ENCODE data around the gene IL31.

IL31 gene

GRCh38 chr12:122201381-122201780 is 27.4 kb upstream of the IL31 start:
- Mint-ChIP-seq H3K4me1 (ENCODE audit: low read depth) (peaks cover 7% of the 10 kb centered on the region), H3K27me3 (ENCODE audit: low read depth) (peaks cover 27% of the 10 kb centered on the region), H3K27ac (no peak overlapping the region), H3K4me3 (no peak overlapping the region), H3K36me3 (ENCODE audit: low read depth) (no peaks in the 10 kb centered on the region), H3K9me3 (no peaks in the 10 kb centered on the region)
- no peak for DNase-seq (ENCODE audit: low spot score)

GRCh38 chr12:122200541-122201175 is 26.6 kb upstream of the IL31 start:
- no peaks in the 10 kb centered on the region for H3K9me3 Mint-ChIP-seq
- no peak overlapping the region for H3K27ac Mint-ChIP-seq
- peaks cover 30% of the 10 kb centered on the region for H3K27me3 Mint-ChIP-seq (ENCODE audit: low read depth)
- H3K4me1 Mint-ChIP-seq (ENCODE audit: low read depth): peaks cover 7% of the 10 kb centered on the region
- no peak overlapping the region for H3K4me3 Mint-ChIP-seq
- H3K36me3 Mint-ChIP-seq (ENCODE audit: low read depth): no peaks in the 10 kb centered on the region
- no peak for DNase-seq (ENCODE audit: low spot score)

- no peak for DNase-seq (ENCODE audit: low spot score)
- H3K27me3 Mint-ChIP-seq (ENCODE audit: low read depth): peaks cover 25% of the 10 kb centered on the region
- H3K9me3 Mint-ChIP-seq: no peaks in the 10 kb centered on the region
- peaks cover 5% of the 10 kb centered on the region for H3K4me1 Mint-ChIP-seq (ENCODE audit: low read depth)
- H3K27ac Mint-ChIP-seq: no peak overlapping the region
- no peak overlapping the region for H3K4me3 Mint-ChIP-seq
- H3K36me3 Mint-ChIP-seq (ENCODE audit: low read depth): no peaks in the 10 kb centered on the region
These were observed 25.7 kb upstream of the IL31 start for GRCh38 chr12:122199484-122200355.

- Mint-ChIP-seq H3K9me3 (no peaks in the 10 kb centered on the region), H3K27me3 (ENCODE audit: low read depth) (peaks cover 18% of the 10 kb centered on the region), H3K36me3 (ENCODE audit: low read depth) (no peaks in the 10 kb centered on the region), H3K27ac (peak overlapping the region; percentile 26), H3K4me1 (ENCODE audit: low read depth) (peaks cover 2% of the 10 kb centered on the region), H3K4me3 (no peak overlapping the region)
- DNase-seq (ENCODE audit: low spot score): no peak
These were observed 23.6 kb upstream of the IL31 start for GRCh38 chr12:122197612-122197966.

- Mint-ChIP-seq H3K4me3 (no peak overlapping the region), H3K9me3 (no peaks in the 10 kb centered on the region), H3K4me1 (ENCODE audit: low read depth) (peaks cover 2% of the 10 kb centered on the region), H3K36me3 (ENCODE audit: low read depth) (no peaks in the 10 kb centered on the region), H3K27me3 (ENCODE audit: low read depth) (peaks cover 8% of the 10 kb centered on the region), H3K27ac (no peak overlapping the region)
- DNase-seq (ENCODE audit: low spot score): no peak
These were observed 21.4 kb upstream of the IL31 start for GRCh38 chr12:122195405-122195804.

- Mint-ChIP-seq H3K4me1 (ENCODE audit: low read depth) (peaks cover 2% of the 10 kb centered on the region), H3K4me3 (no peak overlapping the region), H3K27me3 (ENCODE audit: low read depth) (peaks cover 8% of the 10 kb centered on the region), H3K36me3 (ENCODE audit: low read depth) (no peaks in the 10 kb centered on the region), H3K27ac (no peak overlapping the region), H3K9me3 (no peaks in the 10 kb centered on the region)
- no peak for DNase-seq (ENCODE audit: low spot score)
These were observed 20.8 kb upstream of the IL31 start for GRCh38 chr12:122194804-122195203.

GRCh38 chr12:122192441-122192840 is 18.4 kb upstream of the IL31 start:
- H3K9me3 Mint-ChIP-seq: no peaks in the 10 kb centered on the region
- H3K4me3 Mint-ChIP-seq: no peak overlapping the region
- H3K36me3 Mint-ChIP-seq (ENCODE audit: low read depth): no peaks in the 10 kb centered on the region
- DNase-seq (ENCODE audit: low spot score): no peak
- peaks cover under 1% of the 10 kb centered on the region for H3K4me1 Mint-ChIP-seq (ENCODE audit: low read depth)
- peaks cover 8% of the 10 kb centered on the region for H3K27me3 Mint-ChIP-seq (ENCODE audit: low read depth)
- H3K27ac Mint-ChIP-seq: no peak overlapping the region

- H3K4me3 Mint-ChIP-seq: no peak overlapping the region
- no peaks in the 10 kb centered on the region for H3K9me3 Mint-ChIP-seq
- H3K4me1 Mint-ChIP-seq (ENCODE audit: low read depth): no peaks in the 10 kb centered on the region
- DNase-seq (ENCODE audit: low spot score): peak; percentile 60
- peaks cover 8% of the 10 kb centered on the region for H3K27me3 Mint-ChIP-seq (ENCODE audit: low read depth)
- no peaks in the 10 kb centered on the region for H3K36me3 Mint-ChIP-seq (ENCODE audit: low read depth)
- no peak overlapping the region for H3K27ac Mint-ChIP-seq
These were observed 17.0 kb upstream of the IL31 start for GRCh38 chr12:122190842-122191668.

- no peaks in the 10 kb centered on the region for H3K36me3 Mint-ChIP-seq (ENCODE audit: low read depth)
- no peaks in the 10 kb centered on the region for H3K9me3 Mint-ChIP-seq
- H3K27ac Mint-ChIP-seq: no peak overlapping the region
- H3K4me3 Mint-ChIP-seq: no peak overlapping the region
- no peak for DNase-seq (ENCODE audit: low spot score)
- H3K27me3 Mint-ChIP-seq (ENCODE audit: low read depth): peaks cover 2% of the 10 kb centered on the region
- H3K4me1 Mint-ChIP-seq (ENCODE audit: low read depth): no peaks in the 10 kb centered on the region
These were observed 15.8 kb upstream of the IL31 start for GRCh38 chr12:122189626-122190475.

- no peaks in the 10 kb centered on the region for H3K9me3 Mint-ChIP-seq
- H3K27me3 Mint-ChIP-seq (ENCODE audit: low read depth): peaks cover 11% of the 10 kb centered on the region
- H3K4me3 Mint-ChIP-seq: no peak overlapping the region
- no peaks in the 10 kb centered on the region for H3K36me3 Mint-ChIP-seq (ENCODE audit: low read depth)
- no peak overlapping the region for H3K27ac Mint-ChIP-seq
- DNase-seq (ENCODE audit: low spot score): no peak
- peaks cover 2% of the 10 kb centered on the region for H3K4me1 Mint-ChIP-seq (ENCODE audit: low read depth)
These were observed 13.4 kb upstream of the IL31 start for GRCh38 chr12:122187466-122187865.

GRCh38 chr12:122185494-122186082 is 11.6 kb upstream of the IL31 start:
- H3K4me3 Mint-ChIP-seq: no peak overlapping the region
- H3K9me3 Mint-ChIP-seq: no peaks in the 10 kb centered on the region
- H3K27me3 Mint-ChIP-seq (ENCODE audit: low read depth): peaks cover 15% of the 10 kb centered on the region
- DNase-seq (ENCODE audit: low spot score): no peak
- no peaks in the 10 kb centered on the region for H3K36me3 Mint-ChIP-seq (ENCODE audit: low read depth)
- H3K4me1 Mint-ChIP-seq (ENCODE audit: low read depth): peaks cover 3% of the 10 kb centered on the region
- no peak overlapping the region for H3K27ac Mint-ChIP-seq

- peaks cover 4% of the 10 kb centered on the region for H3K4me1 Mint-ChIP-seq (ENCODE audit: low read depth)
- H3K27me3 Mint-ChIP-seq (ENCODE audit: low read depth): peaks cover 15% of the 10 kb centered on the region
- no peak overlapping the region for H3K4me3 Mint-ChIP-seq
- no peak for DNase-seq (ENCODE audit: low spot score)
- no peaks in the 10 kb centered on the region for H3K36me3 Mint-ChIP-seq (ENCODE audit: low read depth)
- H3K27ac Mint-ChIP-seq: no peak overlapping the region
- no peaks in the 10 kb centered on the region for H3K9me3 Mint-ChIP-seq
These were observed 11.1 kb upstream of the IL31 start for GRCh38 chr12:122185079-122185478.

GRCh38 chr12:122184517-122184916 is 10.5 kb upstream of the IL31 start:
- Mint-ChIP-seq H3K4me1 (ENCODE audit: low read depth) (peaks cover 4% of the 10 kb centered on the region), H3K4me3 (peak overlapping the region; percentile 50), H3K36me3 (ENCODE audit: low read depth) (no peaks in the 10 kb centered on the region), H3K9me3 (no peaks in the 10 kb centered on the region), H3K27ac (no peak overlapping the region), H3K27me3 (ENCODE audit: low read depth) (peaks cover 15% of the 10 kb centered on the region)
- no peak for DNase-seq (ENCODE audit: low spot score)
